Thyroid gland (tissue), 4 donors: ENCODE data around the gene FOLR1. TPM values are rescaled to one million over a fixed set of nuclear protein-coding genes. Genes with fewer than 3 reads are reported as not detected.

Source experiments
- DNase-seq, 2 donors: peaks; one replicate each; pipeline ENCODE4 v3.0.0-alpha.2; 2019
- H3K27ac ChIP-seq, 3 donors: fragments of 200-600 bp; sonication (generic); 1 replicate in 2 of 3; 2 replicates in 1 of 3; pipeline ENCODE4 v1.5.1; 2016 to 2019; ENCODE audit warnings: mild to moderate bottlenecking in 1 of 3, moderate library complexity in 1 of 3
- H3K27me3 ChIP-seq: fragments of 200-600 bp; sonication (generic); one replicate; pipeline ENCODE4 v1.5.1; 2019
- H3K36me3 ChIP-seq, 2 donors: fragments of 200-600 bp; sonication (generic); one replicate each; pipeline ENCODE4 v1.5.1; 2016 to 2019
- H3K4me1 ChIP-seq, 2 donors: fragments of 200-600 bp; sonication (generic); one replicate each; pipeline ENCODE4 v1.5.1; 2017 to 2019
- H3K4me3 ChIP-seq, 3 donors: fragments of 200-600 bp; sonication (generic); replicated peaks in 1 of 3; 1 replicate in 2 of 3; 2 replicates in 1 of 3; pipeline ENCODE4 v1.5.1; 2016; ENCODE audit warnings: mild to moderate bottlenecking in 1 of 3
- H3K9me3 ChIP-seq: fragments of 200-600 bp; sonication (generic); one replicate; pipeline ENCODE4 v1.5.1; 2017
- POLR2A ChIP-seq, 2 donors: fragments of 450-650 bp; IDR thresholded peaks; one replicate each; pipeline ENCODE4 v1.6.1; 2017; ENCODE audit warnings: antibody characterized with exemption in 2 of 2, mild to moderate bottlenecking in 2 of 2, moderate library complexity in 1 of 2
- WGBS, 2 donors: methylation state at CpG; one replicate each; pipeline ENCODE4 v1.1.5; 2017; 5-methylcytosine and 5-hydroxymethylcytosine counted together
- intact Hi-C: fragments of 100-400 bp; cut with DNase I; formaldehyde crosslinking; loops from one replicate; pipeline ENCODE4 v1.15.1; 2023
- total RNA-seq, 4 donors: library from RNA; depleted of rRNA; stranded (reverse); fragments of >200 nt; gene quantifications; one replicate each; pipeline ENCODE4 v1.2.3, GENCODE V29; 2016
- TF ChIP-seq, protein P1 (sequence below), 6 experiments: fragments of 200-600 bp in 3 of 6; fragments of 450-650 bp in 3 of 6; sonication (generic) in 3 of 6; IDR thresholded peaks; one replicate each; pipeline ENCODE4 v1.5.1; 2016 to 2019; ENCODE audit warnings: antibody characterized with exemption in 6 of 6, mild to moderate bottlenecking in 2 of 6, inconsistent platforms in 1 of 6, moderate library complexity in 1 of 6

The FOLR1 gene
- total RNA-seq, 4 donors from 2014 or later: 5.5 to 64.9 (median 36.3) TPM

DNA sequence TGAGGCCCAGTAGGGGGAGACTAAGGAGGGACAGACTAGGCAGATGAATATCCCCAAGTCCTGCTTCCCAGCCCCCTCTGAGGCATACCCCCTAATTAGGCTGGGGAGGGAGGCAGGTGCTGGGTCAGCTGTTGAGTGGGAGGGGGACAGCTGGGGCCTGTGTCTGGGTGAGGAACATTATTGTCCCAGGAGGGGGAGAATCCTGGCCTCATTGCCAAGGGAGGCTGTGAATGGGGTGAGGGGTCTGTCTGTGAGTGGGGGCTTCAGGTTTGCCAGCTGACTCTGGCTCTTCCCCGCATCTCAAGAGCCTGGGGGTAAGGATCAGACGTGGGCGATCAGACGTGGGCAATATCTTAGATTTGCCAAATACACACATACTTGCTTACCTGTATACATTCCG lies 34.8 kb downstream of the FOLR1 start:
- 72 to 87% methylated on average over 5 of the region's 5 CpGs for WGBS, 2 donors
- Histone ChIP-seq H3K27ac (no peak overlapping the region), H3K4me3 (no peak overlapping the region), H3K4me1 (peaks cover 25% of the 10 kb centered on the region in 2 donors), H3K27me3 (no peaks in the 10 kb centered on the region), H3K9me3 (no peaks in the 10 kb centered on the region), H3K36me3 (peaks cover 32 to 36% of the 10 kb centered on the region in 2 donors)
- no peak for DNase-seq
- intact Hi-C loops: loop anchor here (10.0 kb wide), 1 partner anchor 122 kb away; the partner anchor contains the start of genes LAMTOR1 and TOMT
- TF ChIP-seq, protein P1, sequence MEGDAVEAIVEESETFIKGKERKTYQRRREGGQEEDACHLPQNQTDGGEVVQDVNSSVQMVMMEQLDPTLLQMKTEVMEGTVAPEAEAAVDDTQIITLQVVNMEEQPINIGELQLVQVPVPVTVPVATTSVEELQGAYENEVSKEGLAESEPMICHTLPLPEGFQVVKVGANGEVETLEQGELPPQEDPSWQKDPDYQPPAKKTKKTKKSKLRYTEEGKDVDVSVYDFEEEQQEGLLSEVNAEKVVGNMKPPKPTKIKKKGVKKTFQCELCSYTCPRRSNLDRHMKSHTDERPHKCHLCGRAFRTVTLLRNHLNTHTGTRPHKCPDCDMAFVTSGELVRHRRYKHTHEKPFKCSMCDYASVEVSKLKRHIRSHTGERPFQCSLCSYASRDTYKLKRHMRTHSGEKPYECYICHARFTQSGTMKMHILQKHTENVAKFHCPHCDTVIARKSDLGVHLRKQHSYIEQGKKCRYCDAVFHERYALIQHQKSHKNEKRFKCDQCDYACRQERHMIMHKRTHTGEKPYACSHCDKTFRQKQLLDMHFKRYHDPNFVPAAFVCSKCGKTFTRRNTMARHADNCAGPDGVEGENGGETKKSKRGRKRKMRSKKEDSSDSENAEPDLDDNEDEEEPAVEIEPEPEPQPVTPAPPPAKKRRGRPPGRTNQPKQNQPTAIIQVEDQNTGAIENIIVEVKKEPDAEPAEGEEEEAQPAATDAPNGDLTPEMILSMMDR (IDR thresholded peaks at IDR 0.05): no peak
- TF ChIP-seq POLR2A (IDR thresholded peaks at IDR 0.05): no peak

DNA sequence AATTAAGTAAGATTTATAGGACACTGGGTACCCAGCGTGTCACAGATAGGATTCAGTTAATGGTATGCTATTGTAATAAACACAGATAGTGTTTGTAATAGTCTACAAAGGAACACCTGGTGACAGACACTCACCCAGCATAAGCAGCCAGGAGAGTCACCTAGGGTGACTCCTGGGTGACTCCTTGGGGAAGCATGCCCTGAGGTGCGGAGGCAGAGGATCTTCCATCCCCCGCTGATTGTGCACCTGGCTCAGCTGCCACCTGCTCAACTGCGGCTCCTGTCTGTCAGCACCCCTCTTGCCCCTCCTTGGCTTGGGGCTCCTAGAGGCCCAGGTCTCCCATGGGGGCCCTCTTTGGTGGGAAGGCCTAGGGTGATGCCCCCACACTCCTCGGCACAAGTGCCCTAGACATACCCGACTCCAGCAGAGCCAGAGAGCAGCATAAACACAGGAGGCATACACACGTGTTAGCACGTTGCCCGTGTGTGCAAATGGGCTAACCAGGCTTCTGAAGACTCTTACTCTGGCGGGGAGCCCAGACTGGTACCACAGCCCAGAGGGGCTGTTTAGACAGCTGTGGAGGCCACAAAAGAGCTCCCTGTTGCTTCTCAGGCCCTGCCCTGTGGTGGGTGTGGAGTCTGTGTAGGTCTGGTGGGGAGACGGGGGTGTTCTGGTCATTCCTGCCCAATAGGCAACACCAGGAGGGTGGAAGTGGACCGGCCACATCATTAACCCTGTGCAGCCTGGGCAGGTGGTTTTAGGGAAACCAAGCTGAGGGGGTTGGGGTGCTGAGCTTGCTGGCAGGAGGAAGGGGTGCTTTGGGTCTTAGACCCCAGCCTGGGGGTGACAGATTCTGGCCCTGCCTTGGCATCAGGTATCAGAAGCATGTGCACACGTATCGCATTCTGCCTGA lies 35.6 kb downstream of the FOLR1 start:
- 80 to 84% methylated on average over 7 to 13 of the region's 14 CpGs for WGBS, 2 donors
- TF ChIP-seq, protein P1 (IDR thresholded peaks at IDR 0.05): no peak
- no peak for TF ChIP-seq POLR2A (IDR thresholded peaks at IDR 0.05)
- Histone ChIP-seq H3K9me3 (no peaks in the 10 kb centered on the region), H3K36me3 (peaks cover 40 to 44% of the 10 kb centered on the region in 2 donors), H3K27ac (no peak overlapping the region), H3K27me3 (no peaks in the 10 kb centered on the region), H3K4me1 (peaks cover 16 to 17% of the 10 kb centered on the region in 2 donors), H3K4me3 (no peak overlapping the region)
- intact Hi-C loops: loop anchor here (10.0 kb wide), 1 partner anchor 123 kb away; the partner anchor contains the start of genes LAMTOR1 and TOMT
- DNase-seq: no peak

DNA sequence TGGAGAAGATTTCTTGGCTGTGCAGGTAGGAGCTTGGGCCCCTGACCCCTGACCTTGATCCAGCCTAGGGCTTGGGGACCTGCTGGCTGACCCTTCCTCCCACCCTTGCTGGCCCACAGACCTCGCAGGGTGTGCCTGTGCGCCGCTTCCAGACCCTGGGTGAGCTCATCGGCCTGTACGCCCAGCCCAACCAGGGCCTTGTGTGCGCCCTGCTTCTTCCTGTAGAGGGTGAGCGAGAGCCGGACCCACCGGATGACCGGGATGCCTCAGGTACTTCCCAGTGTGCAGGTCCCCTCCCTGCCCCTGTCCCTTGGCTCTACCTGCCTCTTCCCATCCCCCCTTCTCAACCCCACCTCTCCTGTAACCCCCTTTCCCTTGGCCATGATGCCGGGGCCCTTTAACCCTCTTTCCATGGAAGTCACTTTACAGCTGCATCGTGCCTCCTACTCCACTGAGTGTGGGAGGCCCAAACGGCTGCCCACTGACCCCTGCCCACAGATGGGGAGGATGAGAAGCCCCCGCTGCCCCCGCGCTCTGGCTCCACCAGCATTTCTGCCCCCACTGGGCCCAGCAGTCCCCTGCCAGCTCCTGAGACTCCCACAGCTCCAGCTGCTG lies 36.4 kb downstream of the FOLR1 start:
- Histone ChIP-seq H3K9me3 (no peaks in the 10 kb centered on the region), H3K27me3 (no peaks in the 10 kb centered on the region), H3K4me3 (no peak overlapping the region), H3K27ac (no peak overlapping the region), H3K4me1 (peaks cover 14 to 15% of the 10 kb centered on the region in 2 donors), H3K36me3 (peaks cover 48 to 49% of the 10 kb centered on the region in 2 donors)
- TF ChIP-seq POLR2A (IDR thresholded peaks at IDR 0.05): no peak
- TF ChIP-seq, protein P1 (IDR thresholded peaks at IDR 0.05): no peak
- intact Hi-C loops: loop anchor here (10.0 kb wide), 1 partner anchor 124 kb away; the partner anchor contains the start of genes LAMTOR1 and TOMT
- 87% methylated on average over 13 to 16 of the region's 16 CpGs for WGBS, 2 donors
- no peak for DNase-seq

DNA sequence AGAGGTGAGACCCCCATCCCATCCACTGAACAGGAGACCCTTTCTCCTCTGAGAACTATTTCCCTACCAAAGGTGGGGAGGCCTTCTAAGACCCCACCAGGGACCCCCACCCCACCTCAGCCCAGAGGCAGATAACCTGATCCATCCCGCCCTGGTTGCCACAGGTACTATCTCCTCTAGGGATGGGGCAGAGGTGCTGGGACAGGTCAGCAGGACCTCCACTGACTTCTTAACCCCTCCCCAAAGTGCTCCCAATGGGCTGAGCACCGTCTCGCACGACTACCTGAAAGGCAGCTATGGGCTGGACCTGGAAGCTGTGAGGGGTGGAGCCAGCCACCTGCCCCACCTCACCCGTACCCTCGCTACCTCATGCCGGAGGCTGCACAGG lies 36.9 kb downstream of the FOLR1 start:
- H3K36me3 ChIP-seq: peaks cover 53% of the 10 kb centered on the region in 2 donors
- H3K27ac ChIP-seq: no peak overlapping the region
- H3K9me3 ChIP-seq: no peaks in the 10 kb centered on the region
- TF ChIP-seq, protein P1 (IDR thresholded peaks at IDR 0.05): no peak
- no peak for TF ChIP-seq POLR2A (IDR thresholded peaks at IDR 0.05)
- no peaks in the 10 kb centered on the region for H3K27me3 ChIP-seq
- DNase-seq: no peak
- 82 to 90% methylated on average over 7 of the region's 7 CpGs for WGBS, 2 donors
- H3K4me1 ChIP-seq: peaks cover 14 to 15% of the 10 kb centered on the region in 2 donors
- no peak overlapping the region for H3K4me3 ChIP-seq
- intact Hi-C loops: loop anchor here (10.0 kb wide), 1 partner anchor 124 kb away; the partner anchor contains the start of genes LAMTOR1 and TOMT
